GM12878 (cell line): ENCODE measurements around the gene ELAPOR1. TPM values are rescaled to one million over a fixed set of nuclear protein-coding genes. Genes with fewer than 3 reads are reported as not detected.

Experiments
- ATAC-seq: fragments of 200-7000 bp; cut with Tn5 transposase; 3 replicates; pipeline ENCODE4 v1.9.1; 2020; ENCODE audit warnings: mild to moderate bottlenecking, moderate library complexity
- BruUV-seq: library from RNA; stranded (reverse); fragments of 400-500 nt; replicated peaks from 2 replicates; lab custom pipeline; 2021; lab: Mats Ljungman, UMichigan
- CTCF ChIA-PET: fragments of 300-600 bp; sonication (Branson Sonifier 250); formaldehyde crosslinking; extraction: SDS; loops from one replicate; lab custom pipeline; 2021; ENCODE audit warnings: inconsistent platforms; lab: Yijun Ruan, JAX
- POLR2A ChIA-PET: fragments of 350-600 bp; formaldehyde crosslinking; extraction: SDS; loops from one replicate; lab custom pipeline; 2021; ENCODE audit warnings: inconsistent platforms; lab: Charles Lee
- RAD21 ChIA-PET: fragments of 300-600 bp; sonication (Branson Sonifier 250); formaldehyde crosslinking; loops from one replicate; lab custom pipeline; 2023; ENCODE audit warnings: antibody characterized with exemption; ENCODE audit not compliant: unreplicated experiment; lab: Charles Lee
- SMC1A ChIA-PET: fragments of 300-600 bp; sonication (Branson Sonifier 250); formaldehyde crosslinking; loops from one replicate; lab custom pipeline; 2023; ENCODE audit not compliant: unreplicated experiment, uncharacterized antibody; lab: Charles Lee
- DNase-seq: peaks from one replicate; pipeline ENCODE4 v3.0.0-alpha.2; 2011; ENCODE audit warnings: low read depth, low spot score
- FAIRE-seq: peaks from 3 replicates; lab custom pipeline; 2011; peaks lifted over from hg19 to GRCh38; lab: Jason Lieb, UNC
- H2AFZ ChIP-seq: 2 replicates; pipeline ENCODE4 v1.6.0; 2011; ENCODE audit warnings: low read depth, low read length, control low read depth; ENCODE audit not compliant: control insufficient read depth
- H3K27ac ChIP-seq: 2 replicates; pipeline ENCODE4 v1.5.1; 2011; ENCODE audit warnings: control low read depth; ENCODE audit not compliant: control insufficient read depth, insufficient read depth
- H3K27me3 ChIP-seq, 2 experiments: replicated peaks in 1 of 2; 2 replicates each; pipeline versions ENCODE4 v1.6.0 to v1.6.1; 2011; ENCODE audit warnings: low read length in 1 of 2; ENCODE audit not compliant: control insufficient read depth in 2 of 2, insufficient read depth in 2 of 2
- H3K36me3 ChIP-seq, 2 experiments: 2 replicates each; pipeline ENCODE4 v1.5.1; 2011; ENCODE audit warnings: low read length in 1 of 2; ENCODE audit not compliant: control insufficient read depth in 2 of 2, insufficient read depth in 2 of 2
- H3K4me1 ChIP-seq: 2 replicates; pipeline ENCODE4 v1.6.1; 2011; ENCODE audit warnings: mild to moderate bottlenecking, low read length, moderate library complexity, mixed read lengths; ENCODE audit not compliant: control insufficient read depth, insufficient read depth
- H3K4me2 ChIP-seq: 2 replicates; pipeline ENCODE4 v1.6.0; 2011; ENCODE audit warnings: control low read depth; ENCODE audit not compliant: control insufficient read depth, insufficient read depth
- H3K4me3 ChIP-seq: fragments of 200-600 bp; sonication (generic); 2 replicates; pipeline ENCODE4 v1.5.1; 2016
- H3K79me2 ChIP-seq: 2 replicates; pipeline ENCODE4 v1.6.0; 2011; ENCODE audit warnings: low read length; ENCODE audit not compliant: control insufficient read depth, insufficient read depth
- H3K9ac ChIP-seq: 2 replicates; pipeline ENCODE4 v1.8.0; 2011; ENCODE audit warnings: low read length, control low read depth, mixed read lengths; ENCODE audit not compliant: control insufficient read depth, insufficient read depth
- H3K9me3 ChIP-seq: replicated peaks from 3 replicates; pipeline ENCODE4 v1.5.1; 2011; ENCODE audit warnings: mild to moderate bottlenecking, low read length; ENCODE audit not compliant: control insufficient read depth, insufficient read depth
- H4K20me1 ChIP-seq: 2 replicates; pipeline ENCODE4 v1.6.0; 2011; ENCODE audit not compliant: control insufficient read depth, insufficient read depth
- CTCF ChIP-seq, 3 experiments: IDR thresholded peaks in 2 of 3; conservative IDR thresholded peaks in 1 of 3; 2 replicates each; pipeline ENCODE4 v1.5.1; 2011; ENCODE audit warnings: low read depth in 3 of 3, low read length in 3 of 3, mild to moderate bottlenecking in 3 of 3, control low read depth in 2 of 3, moderate library complexity in 2 of 3, inconsistent platforms in 1 of 3, mixed read lengths in 1 of 3; ENCODE audit not compliant: control insufficient read depth in 2 of 3, insufficient read depth in 1 of 3; ENCODE audit errors: extremely low read depth in 1 of 3
- E4F1 ChIP-seq: fragments of 450-650 bp; IDR thresholded peaks from 2 replicates; pipeline ENCODE4 v1.6.1; 2018; ENCODE audit warnings: borderline replicate concordance, mild to moderate bottlenecking; ENCODE audit not compliant: partially characterized antibody
- HCFC1 ChIP-seq: fragments of 150-350 bp; IDR thresholded peaks from 2 replicates; pipeline ENCODE4 v1.6.1; 2014; ENCODE audit warnings: low read length
- IRF5 ChIP-seq: fragments of 450-650 bp; IDR thresholded peaks from 2 replicates; pipeline ENCODE4 v1.6.1; 2017; ENCODE audit warnings: borderline replicate concordance
- MEF2B ChIP-seq: fragments of 450-650 bp; IDR thresholded peaks from 2 replicates; pipeline ENCODE4 v1.6.1; 2018; ENCODE audit warnings: mild to moderate bottlenecking, moderate library complexity; ENCODE audit not compliant: partially characterized antibody, poor library complexity, severe bottlenecking
- STAT1 ChIP-seq: fragments of 450-650 bp; conservative IDR thresholded peaks from 2 replicates; pipeline ENCODE4 v1.6.1; 2014; ENCODE audit warnings: antibody characterized with exemption, mild to moderate bottlenecking
- WGBS: methylation state at CpG from one replicate; pipeline ENCODE4 v1.1.6; 2016; ENCODE audit warnings: low lambda C conversion rate; ENCODE audit not compliant: insufficient replicate concordance, insufficient coverage; ENCODE audit errors: missing lambda C conversion rate; 5-methylcytosine and 5-hydroxymethylcytosine counted together
- in situ Hi-C: fragments of 300-500 bp; cut with MboI; formaldehyde crosslinking; loops from 9 replicates; pipeline ENCODE4 v1.14.3; 2018; ENCODE audit warnings: mixed read lengths
- intact Hi-C: fragments of 100-400 bp; cut with micrococcal nuclease; formaldehyde crosslinking; loops from one replicate; pipeline ENCODE4 v1.14.2; 2022; ENCODE audit not compliant: unreplicated experiment
- polyA plus RNA-seq, 11 experiments: library from polyadenylated mRNA; depleted of rRNA in 4 of 11; unstranded in 6 of 11; stranded (reverse) in 5 of 11; fragments of >200 nt; fragmentation: Nextera tagmentation in 4 of 11; fragmentation: Illumina TruSeq in 1 of 11; extraction: Ambion mirVana in 4 of 11; extraction: Trizol in 1 of 11; gene quantifications; 1 replicate in 1 of 11; 2 replicates in 10 of 11; pipeline versions ENCODE4 v1.2.1 to v1.2.3, GENCODE V29; 2011 to 2016; ENCODE audit warnings: inconsistent platforms in 2 of 11, missing spikeins in 2 of 11, low read depth in 1 of 11
- total RNA-seq, 4 experiments: library from RNA; depleted of rRNA in 3 of 4; stranded (reverse); fragments of >200 nt in 3 of 4; fragmentation: Illumina TruSeq in 1 of 4; extraction: Trizol in 1 of 4; gene quantifications; 2 replicates each; pipeline versions ENCODE4 v1.2.1 to v1.2.3, GENCODE V29; 2013 to 2021
- TF ChIP-seq, protein P1 (sequence below): fragments of 450-650 bp; IDR thresholded peaks from 2 replicates; pipeline ENCODE4 v1.6.1; 2016; ENCODE audit warnings: mild to moderate bottlenecking

The ELAPOR1 gene
- total and polyA plus RNA-seq, 10 of the 15 experiments (the other 5 are each of a cell fraction or from before 2014, with no cell fraction given): 0.04 to 2.1 (median 0.19) TPM; not detected in 2

DNA sequence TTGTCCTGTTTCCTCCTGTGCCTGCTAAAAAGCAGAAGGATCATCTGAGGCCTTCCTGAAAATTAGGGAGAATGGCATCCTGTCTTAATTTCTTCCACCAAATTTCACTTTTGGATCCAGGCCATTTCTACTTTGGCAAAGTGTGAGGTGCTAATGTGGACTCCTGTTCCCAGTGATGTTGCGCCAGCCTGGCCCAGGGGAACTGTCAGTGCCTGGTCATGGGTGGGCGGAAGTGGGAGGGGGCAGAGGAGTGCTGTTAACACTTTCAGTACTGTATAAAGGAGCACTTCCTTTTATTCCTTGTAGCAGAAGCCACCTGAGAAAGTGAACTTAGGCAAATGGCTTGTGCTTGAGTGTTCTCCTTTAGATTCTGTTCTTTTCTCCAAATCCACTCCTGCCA is 19.9 kb downstream of the ELAPOR1 start (continued):
- TF ChIP-seq, protein P1, sequence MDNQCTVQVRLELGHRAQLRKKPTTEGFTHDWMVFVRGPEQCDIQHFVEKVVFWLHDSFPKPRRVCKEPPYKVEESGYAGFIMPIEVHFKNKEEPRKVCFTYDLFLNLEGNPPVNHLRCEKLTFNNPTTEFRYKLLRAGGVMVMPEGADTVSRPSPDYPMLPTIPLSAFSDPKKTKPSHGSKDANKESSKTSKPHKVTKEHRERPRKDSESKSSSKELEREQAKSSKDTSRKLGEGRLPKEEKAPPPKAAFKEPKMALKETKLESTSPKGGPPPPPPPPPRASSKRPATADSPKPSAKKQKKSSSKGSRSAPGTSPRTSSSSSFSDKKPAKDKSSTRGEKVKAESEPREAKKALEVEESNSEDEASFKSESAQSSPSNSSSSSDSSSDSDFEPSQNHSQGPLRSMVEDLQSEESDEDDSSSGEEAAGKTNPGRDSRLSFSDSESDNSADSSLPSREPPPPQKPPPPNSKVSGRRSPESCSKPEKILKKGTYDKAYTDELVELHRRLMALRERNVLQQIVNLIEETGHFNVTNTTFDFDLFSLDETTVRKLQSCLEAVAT: no peak

DNA sequence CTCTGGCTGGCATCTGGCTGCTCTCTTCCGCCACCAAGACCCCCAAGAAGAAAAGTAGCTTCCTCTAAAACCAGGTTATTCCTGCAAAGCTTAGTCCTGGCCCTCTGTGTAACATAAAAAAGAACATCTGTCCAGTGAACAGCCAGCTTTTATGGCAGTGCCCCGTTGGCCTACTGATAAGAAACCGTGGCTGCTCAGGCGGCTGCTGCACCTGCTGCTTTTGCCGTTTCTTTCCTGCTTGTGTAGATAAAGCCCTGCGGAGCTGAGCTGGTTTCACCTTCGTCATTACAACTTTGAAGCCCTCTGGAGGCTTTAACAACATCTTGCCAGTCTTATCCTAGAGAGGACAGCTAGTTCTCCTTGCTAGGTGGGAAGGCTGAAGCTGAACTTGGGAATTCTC is 20.5 kb downstream of the ELAPOR1 start:
- in situ Hi-C loops: no loop called here
- WGBS: 65% methylated on average over 7 of the region's 7 CpGs
- intact Hi-C loops: no loop called here
- Histone ChIP-seq H3K4me1 (peaks cover 10% of the 10 kb centered on the region), H3K27ac (no peak overlapping the region), H3K4me2 (peak overlapping the region; percentile 6; the same call in 1 of the 2 replicates), H3K79me2 (no peaks in the 10 kb centered on the region), H3K27me3 (no peaks in the 10 kb centered on the region), H2AFZ (peak overlapping the region; percentile 37), H3K4me3 (no peak overlapping the region), H3K9me3 (no peaks in the 10 kb centered on the region), H4K20me1 (no peaks in the 10 kb centered on the region), H3K36me3 (no peaks in the 10 kb centered on the region), H3K9ac (no peak overlapping the region)
- DNase-seq (no peak), FAIRE-seq (no peak), ATAC-seq (peak; percentile 74)
- TF ChIP-seq STAT1 (no peak), CTCF (IDR thresholded peaks at IDR 0.05 in 2 of 3, conservative IDR thresholded peaks at IDR 0.05 in 1 of 3; ENCODE audit: control insufficient read depth in 2 of 3, extremely low read depth in 1 of 3, insufficient read depth in 1 of 3, low read depth in 3 of 3, low read length in 3 of 3) (no peak), E4F1 (no peak), IRF5 (no peak), HCFC1 (no peak), MEF2B (no peak)
- SMC1A ChIA-PET: interaction anchor here (1.0 to 2.0 kb wide), 5 partner anchors 19 to 53 kb away, joined by 3 to 5 read pairs (median 3); no protein-coding TSS in a partner anchor
- BruUV-seq: no TSS peak
- CTCF ChIA-PET: interaction anchor here (0.8 to 2.5 kb wide), 7 partner anchors 22 to 306 kb away, joined by 3 to 9 read pairs (median 3); a partner anchor contains a TSS
- RAD21 ChIA-PET: interaction anchor here (1.2 kb wide), 1 partner anchor 172 kb away, joined by 3 read pairs; the partner anchor contains the start of gene MYBPHL
- POLR2A ChIA-PET: no interaction called here
